Neural cell (in vitro differentiated cells): ENCODE measurements around the gene RBMX. TPM values are rescaled to one million over a fixed set of nuclear protein-coding genes. Genes with fewer than 3 reads are reported as not detected.

ENCODE experiments used
- polyA plus RNA-seq: library from polyadenylated mRNA; depleted of rRNA; stranded (reverse); fragments of >200 nt; gene quantifications from 2 replicates; pipeline ENCODE4 v1.2.3, GENCODE V29; 2014
- small RNA-seq, 3 experiments: library from RNA; depleted of rRNA; stranded (forward); fragments of <200 nt; gene quantifications; one replicate each; pipeline ENCODE3, GENCODE V24; 2012

Gene RBMX
- polyA plus RNA-seq, 1 donor from 2014 or later: 875 TPM

Small RNA genes lying within 50 kb of the gene (small RNA-seq; reads per million reads assigned to genes)
- 0 reads per million in 3 experiments for gene SNORD61

Other genes with a start within 250 kb of the RBMX start
- gene CD40LG, start 232.6 kb downstream of the RBMX start, polyA plus RNA-seq: not detected in 2 replicates
- gene ARHGEF6, start 99.8 kb downstream of the RBMX start, polyA plus RNA-seq: 1.4 and 1.8 TPM in 2 replicates
- 0.38 and 0.56 TPM in 2 replicates for gene GPR101, start 153.3 kb upstream of the RBMX start, polyA plus RNA-seq